PFSK-1 (cell line): ENCODE data around the gene FGF16.

ENCODE experiments used
- FOXP2 ChIP-seq: optimal IDR thresholded peaks from 2 replicates; pipeline ENCODE3; 2011; ENCODE audit warnings: borderline replicate concordance, control low read depth, inconsistent platforms; ENCODE audit not compliant: insufficient read depth; ENCODE audit errors: extremely low read length, extremely low read depth
- POLR2AphosphoS5 ChIP-seq: IDR thresholded peaks from 2 replicates; pipeline ENCODE4 v1.6.1; 2012; ENCODE audit warnings: low read depth, mild to moderate bottlenecking, control low read depth, low read length, moderate library complexity
- REST ChIP-seq, 2 experiments: IDR thresholded peaks; 2 replicates each; pipeline versions ENCODE4 v1.6.1 to v1.8.0; 2011 to 2012; ENCODE audit warnings: low read depth in 2 of 2, low read length in 2 of 2, control low read depth in 1 of 2, inconsistent platforms in 1 of 2, mild to moderate bottlenecking in 1 of 2, moderate library complexity in 1 of 2; ENCODE audit not compliant: insufficient read depth in 1 of 2
- TAF1 ChIP-seq: IDR thresholded peaks from 2 replicates; pipeline ENCODE4 v1.6.1; 2012; ENCODE audit warnings: low read length, control low read depth, borderline replicate concordance; ENCODE audit not compliant: insufficient read depth

GRCh38 chrX:77427611-77428010, 19.6 kb upstream of the FGF16 start:
- TF ChIP-seq REST (IDR thresholded peaks at IDR 0.05; ENCODE audit: insufficient read depth in 1 of 2, low read depth in 2 of 2, low read length in 2 of 2) (no peak), TAF1 (no peak), POLR2AphosphoS5 (no peak), FOXP2 (no peak)
